ENCODE data around the gene ALKBH3. TPM values are rescaled to one million over a fixed set of nuclear protein-coding genes. Genes with fewer than 3 reads are reported as not detected.

Gene ALKBH3
- total RNA-seq, 1 experiment from 2014 or later = 65.6 TPM

DNA sequence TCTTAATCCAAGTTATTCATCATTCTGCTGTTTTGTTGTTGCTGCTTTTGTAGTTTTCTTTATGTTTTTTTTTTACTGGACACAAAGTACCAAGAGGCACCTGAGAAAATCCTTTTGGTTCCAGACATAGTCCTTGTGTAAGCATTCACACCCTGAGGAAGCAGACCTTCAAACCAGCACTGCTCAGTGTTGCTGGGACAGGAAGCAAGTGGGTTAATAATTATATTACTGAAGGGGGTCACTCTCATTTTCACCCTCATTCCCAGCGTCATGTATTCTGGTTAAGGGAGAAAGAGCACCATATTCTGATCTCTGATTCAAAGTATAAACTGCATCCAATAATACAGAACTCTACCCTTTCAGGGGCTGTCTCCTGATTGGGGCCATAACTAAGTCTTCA is 5.9 kb upstream of the ALKBH3 start:
- no peak for DNase-seq (ENCODE audit: low read depth, low spot score)
- in situ Hi-C loops (cut with HindIII; ENCODE audit: low pct_unique_long_range_greater_than_20kb, low sequenced_read_pairs) = no loop called here

DNA sequence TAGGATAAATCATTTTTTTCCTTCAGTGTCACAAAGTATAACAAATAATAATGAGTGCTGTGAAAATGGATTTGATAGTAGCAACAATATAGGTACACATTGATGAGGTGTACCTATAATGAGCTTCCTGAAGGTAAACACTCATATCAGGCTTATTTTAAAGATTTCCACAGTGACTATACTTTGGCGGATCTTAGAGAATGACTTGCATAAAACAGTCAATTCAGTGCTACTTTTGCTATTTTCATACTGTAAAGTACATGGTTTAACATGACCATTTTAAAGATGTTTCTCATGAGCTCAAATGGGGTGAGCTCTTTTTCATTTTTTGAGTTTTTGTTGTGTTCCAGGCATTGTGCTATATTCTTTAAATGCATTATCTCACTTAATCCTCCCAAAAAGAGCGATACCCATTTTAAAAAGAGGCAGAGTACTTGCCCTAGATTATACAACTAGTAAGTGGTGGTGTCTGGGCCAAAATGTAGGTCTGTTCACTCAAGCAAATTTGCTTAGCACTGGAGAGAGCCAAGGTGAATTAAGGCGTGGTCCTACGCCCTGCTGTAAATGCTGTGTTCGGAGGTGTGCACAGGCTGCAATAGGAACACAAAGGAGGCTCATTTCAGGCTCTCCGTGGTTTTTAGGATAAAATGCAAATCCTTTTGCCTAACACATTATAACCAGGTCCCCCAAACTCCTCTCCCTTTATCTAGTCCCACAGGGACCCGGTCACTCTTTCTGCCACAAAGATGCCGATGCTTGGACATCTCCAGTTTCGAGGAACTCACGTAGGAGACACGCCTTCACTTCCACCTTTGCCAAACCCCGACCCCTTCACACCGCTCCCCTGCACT is 617 bp upstream of the ALKBH3 start:
- in situ Hi-C loops (cut with HindIII; ENCODE audit: low pct_unique_long_range_greater_than_20kb, low sequenced_read_pairs) = no loop called here
- no peak for DNase-seq (ENCODE audit: low read depth, low spot score)

DNA sequence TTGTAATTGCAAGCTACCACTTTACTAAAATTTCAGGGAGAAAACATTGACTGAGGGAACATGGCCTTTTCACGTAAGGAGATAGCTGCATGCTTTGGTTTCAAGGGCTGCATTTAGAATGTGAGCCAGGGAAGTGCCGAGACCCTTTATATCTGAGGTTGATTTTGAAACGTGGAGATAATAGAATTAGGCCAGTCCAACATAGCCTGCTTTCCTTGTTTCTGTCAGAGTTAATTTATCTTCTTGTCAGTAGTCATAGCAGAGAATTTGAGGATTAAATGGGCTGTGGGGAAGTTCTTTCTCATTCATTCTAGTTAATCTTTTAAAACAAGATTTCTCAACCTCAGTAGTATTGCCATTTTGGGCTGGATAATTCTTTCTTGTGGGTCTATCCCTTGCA is 12.2 kb downstream of the ALKBH3 start:
- DNase-seq (ENCODE audit: low read depth, low spot score) = no peak
- in situ Hi-C loops (cut with HindIII; ENCODE audit: low pct_unique_long_range_greater_than_20kb, low sequenced_read_pairs) = no loop called here

DNA sequence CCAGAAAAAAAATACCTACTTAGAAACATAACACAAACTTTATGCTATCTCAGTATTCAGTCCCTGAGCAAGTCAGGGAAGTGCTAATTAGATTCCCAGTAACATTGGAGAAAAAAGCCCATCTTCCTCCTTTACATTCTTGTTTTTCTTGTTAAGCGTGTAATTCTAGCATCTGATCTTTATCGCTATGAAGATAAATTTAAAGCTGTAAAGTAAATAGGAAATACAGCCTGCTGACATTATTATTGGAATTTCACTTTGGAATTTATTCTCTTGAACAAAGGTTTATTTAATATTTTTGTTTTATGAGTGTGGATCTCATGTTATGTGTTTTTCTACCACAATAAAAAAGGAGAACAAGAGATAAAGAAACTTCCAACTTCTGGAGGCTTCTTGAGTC is 13.9 kb downstream of the ALKBH3 start:
- in situ Hi-C loops (cut with HindIII; ENCODE audit: low pct_unique_long_range_greater_than_20kb, low sequenced_read_pairs) = no loop called here
- no peak for DNase-seq (ENCODE audit: low read depth, low spot score)

GRCh38 chr11:43895601-43896000 is 15.0 kb downstream of the ALKBH3 start:
- in situ Hi-C loops (cut with HindIII; ENCODE audit: low pct_unique_long_range_greater_than_20kb, low sequenced_read_pairs) = no loop called here
- peak; percentile 65 for DNase-seq (ENCODE audit: low read depth, low spot score)

GRCh38 chr11:43898574-43898973 is 17.9 kb downstream of the ALKBH3 start:
- DNase-seq (ENCODE audit: low read depth, low spot score) = no peak
- in situ Hi-C loops (cut with HindIII; ENCODE audit: low pct_unique_long_range_greater_than_20kb, low sequenced_read_pairs) = no loop called here

DNA sequence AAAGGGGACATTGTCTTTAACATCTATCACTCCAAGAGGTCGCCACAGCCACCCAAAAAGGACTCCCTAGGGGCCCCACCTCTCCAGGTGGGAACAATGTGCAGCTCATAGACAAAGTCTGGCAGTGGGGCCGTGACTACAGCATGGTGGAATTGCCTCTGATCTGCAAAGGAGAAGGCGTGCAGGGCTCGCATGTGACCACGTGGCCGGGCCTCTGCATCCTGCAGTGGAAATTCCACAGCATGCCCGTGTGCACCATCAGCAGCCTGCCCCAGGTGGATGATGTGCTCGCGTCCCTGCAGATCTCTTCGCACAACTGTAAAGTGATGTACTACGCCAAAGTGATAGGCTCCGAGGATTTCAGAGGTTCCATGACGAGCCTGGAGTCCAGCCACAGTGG is 18.5 kb downstream of the ALKBH3 start:
- no peak for DNase-seq (ENCODE audit: low read depth, low spot score)
- in situ Hi-C loops (cut with HindIII; ENCODE audit: low pct_unique_long_range_greater_than_20kb, low sequenced_read_pairs) = no loop called here

DNA sequence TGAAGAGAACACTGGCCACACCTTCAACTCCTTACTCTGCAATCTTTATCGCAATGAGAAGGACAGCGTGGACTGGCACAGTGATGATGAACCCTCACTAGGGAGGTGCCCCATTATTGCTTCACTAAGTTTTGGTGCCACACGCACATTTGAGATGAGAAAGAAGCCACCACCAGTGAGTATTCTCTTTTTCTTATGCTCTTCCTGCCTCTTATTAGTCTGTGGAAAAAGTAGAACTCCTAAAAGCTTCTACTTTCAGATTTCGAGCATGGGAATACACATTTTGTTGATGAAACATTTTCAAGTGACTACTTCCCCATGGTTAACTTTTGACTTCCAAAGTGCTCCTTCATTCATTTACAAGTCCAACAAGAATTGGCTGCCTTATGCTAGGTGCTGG is 20.9 kb downstream of the ALKBH3 start:
- no peak for DNase-seq (ENCODE audit: low read depth, low spot score)
- in situ Hi-C loops (cut with HindIII; ENCODE audit: low pct_unique_long_range_greater_than_20kb, low sequenced_read_pairs) = loop anchor here (10.0 kb wide), 1 partner anchor 143 kb away; the partner anchor contains the start of gene ACCSL

DNA sequence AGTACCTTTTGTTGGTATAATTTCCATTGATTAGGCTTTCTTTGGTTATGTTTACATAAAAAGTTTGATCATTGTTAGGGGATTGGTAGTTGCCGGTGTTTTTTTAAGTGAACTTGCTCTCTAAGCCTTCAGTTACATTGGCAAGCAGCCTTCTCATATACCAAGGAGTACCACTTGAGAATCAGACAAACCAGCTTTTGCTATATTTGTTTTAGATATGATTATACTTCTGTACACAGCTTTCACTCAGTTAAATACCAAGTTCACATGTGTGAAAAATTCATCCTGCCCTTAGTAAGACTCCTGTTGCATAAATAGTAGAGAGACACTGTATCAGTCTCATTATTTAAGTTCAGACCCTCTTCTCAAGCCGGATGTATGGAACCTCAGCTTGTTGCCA is 22.4 kb downstream of the ALKBH3 start:
- in situ Hi-C loops (cut with HindIII; ENCODE audit: low pct_unique_long_range_greater_than_20kb, low sequenced_read_pairs) = loop anchor here (10.0 kb wide), 1 partner anchor 142 kb away; the partner anchor contains the start of gene ACCSL
- no peak for DNase-seq (ENCODE audit: low read depth, low spot score)

- in situ Hi-C loops (cut with HindIII; ENCODE audit: low pct_unique_long_range_greater_than_20kb, low sequenced_read_pairs) = loop anchor here (10.0 kb wide), 1 partner anchor 141 kb away; the partner anchor contains the start of gene ACCSL
- no peak for DNase-seq (ENCODE audit: low read depth, low spot score)
Observed at GRCh38 chr11:43903969-43904368, 23.3 kb downstream of the ALKBH3 start.

GRCh38 chr11:43904742-43905535 is 24.3 kb downstream of the ALKBH3 start:
- DNase-seq (ENCODE audit: low read depth, low spot score) = peak; percentile 64
- in situ Hi-C loops (cut with HindIII; ENCODE audit: low pct_unique_long_range_greater_than_20kb, low sequenced_read_pairs) = loop anchor here (10.0 kb wide), 1 partner anchor 140 kb away; the partner anchor contains the start of gene ACCSL

DNA sequence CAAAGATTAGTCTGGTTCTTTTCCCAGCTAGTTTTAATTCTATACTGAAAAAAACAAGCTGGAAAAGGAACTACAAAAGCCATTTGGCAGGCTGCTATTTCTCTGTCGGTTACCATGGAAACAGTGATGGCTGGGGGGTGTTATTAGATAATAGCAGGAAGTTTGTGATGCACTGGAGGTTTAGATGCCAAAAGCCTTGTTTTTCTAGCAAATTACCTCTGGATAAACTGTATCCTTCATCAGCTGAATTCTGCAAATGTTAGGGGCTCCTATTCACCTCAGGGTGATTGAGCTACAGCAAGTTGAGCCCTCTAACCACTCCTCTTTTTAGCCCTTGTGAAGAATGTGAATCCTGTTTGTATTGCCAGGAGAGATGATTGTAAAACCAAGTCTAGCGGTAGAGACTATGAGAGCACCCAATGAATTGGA is 25.2 kb downstream of the ALKBH3 start:
- in situ Hi-C loops (cut with HindIII; ENCODE audit: low pct_unique_long_range_greater_than_20kb, low sequenced_read_pairs) = loop anchor here (10.0 kb wide), 1 partner anchor 139 kb away; the partner anchor contains the start of gene ACCSL
- no peak for DNase-seq (ENCODE audit: low read depth, low spot score)

DNA sequence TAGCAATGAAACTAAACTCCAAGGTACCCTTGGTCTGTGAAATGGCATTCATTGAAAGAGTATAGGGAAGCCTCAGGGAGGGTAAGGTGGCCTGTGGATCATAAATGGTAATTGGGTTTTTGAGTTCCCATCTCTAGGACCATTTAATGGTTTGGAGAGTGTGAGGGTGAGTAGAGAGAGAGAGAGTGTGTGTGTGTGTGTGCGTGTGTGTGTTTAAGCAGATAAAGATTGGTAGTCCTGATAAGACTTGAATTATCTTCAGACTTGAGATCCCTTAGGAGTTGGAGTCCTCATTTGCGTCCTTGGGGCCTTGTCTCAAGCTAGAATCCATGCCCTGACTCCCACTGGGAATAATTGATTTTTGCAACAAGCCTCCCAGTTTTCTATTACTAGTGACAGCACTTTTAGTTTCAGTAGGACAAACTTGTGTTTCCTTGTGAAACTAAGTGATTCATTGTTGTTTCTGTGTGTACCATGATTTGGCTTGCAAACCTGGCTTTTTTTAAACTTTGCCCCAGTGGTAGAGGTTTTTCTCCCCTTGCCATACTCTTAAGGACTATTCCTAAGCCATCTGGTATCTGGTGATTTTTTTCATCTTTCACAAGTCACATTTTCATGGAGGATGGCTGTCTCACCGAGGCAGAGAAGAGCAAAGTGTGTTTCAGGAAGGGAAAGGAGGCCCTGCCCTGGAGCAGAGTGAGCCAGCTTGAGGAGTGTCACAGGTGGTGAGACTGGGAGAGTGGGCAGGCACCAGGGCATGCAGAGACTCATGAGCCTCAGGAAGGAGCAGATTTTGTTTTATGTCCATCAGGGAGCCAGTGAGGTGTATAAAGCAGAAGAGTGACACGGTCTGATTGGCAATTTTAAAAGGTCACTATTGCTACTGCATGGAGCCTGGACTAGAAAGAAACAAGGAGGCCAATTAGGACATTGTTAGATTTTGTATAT is 26.7 kb downstream of the ALKBH3 start:
- DNase-seq (ENCODE audit: low read depth, low spot score) = no peak
- in situ Hi-C loops (cut with HindIII; ENCODE audit: low pct_unique_long_range_greater_than_20kb, low sequenced_read_pairs) = loop anchor here (10.0 kb wide), 1 partner anchor 137 kb away; the partner anchor contains the start of gene ACCSL

DNA sequence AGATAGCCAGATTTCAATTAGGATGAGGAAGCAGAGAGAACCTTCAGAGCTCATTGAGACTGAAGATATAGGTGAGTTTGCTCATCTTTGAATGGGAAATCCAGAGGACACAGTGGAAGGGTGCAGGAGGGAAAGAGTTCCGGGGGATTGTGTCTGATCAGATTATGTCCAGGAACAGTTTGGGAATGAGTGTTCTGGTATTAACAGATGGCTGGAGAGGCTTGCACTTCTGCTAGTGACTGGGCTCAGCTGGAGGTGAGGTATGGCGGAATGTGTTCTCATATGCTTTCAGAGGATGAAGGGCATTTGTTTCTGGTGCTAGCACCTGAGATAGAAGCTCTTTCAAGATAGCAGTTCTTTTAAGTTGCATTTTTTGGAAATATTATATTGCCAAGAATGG is 27.6 kb downstream of the ALKBH3 start:
- in situ Hi-C loops (cut with HindIII; ENCODE audit: low pct_unique_long_range_greater_than_20kb, low sequenced_read_pairs) = loop anchor here (10.0 kb wide), 1 partner anchor 137 kb away; the partner anchor contains the start of gene ACCSL
- DNase-seq (ENCODE audit: low read depth, low spot score) = no peak

DNA sequence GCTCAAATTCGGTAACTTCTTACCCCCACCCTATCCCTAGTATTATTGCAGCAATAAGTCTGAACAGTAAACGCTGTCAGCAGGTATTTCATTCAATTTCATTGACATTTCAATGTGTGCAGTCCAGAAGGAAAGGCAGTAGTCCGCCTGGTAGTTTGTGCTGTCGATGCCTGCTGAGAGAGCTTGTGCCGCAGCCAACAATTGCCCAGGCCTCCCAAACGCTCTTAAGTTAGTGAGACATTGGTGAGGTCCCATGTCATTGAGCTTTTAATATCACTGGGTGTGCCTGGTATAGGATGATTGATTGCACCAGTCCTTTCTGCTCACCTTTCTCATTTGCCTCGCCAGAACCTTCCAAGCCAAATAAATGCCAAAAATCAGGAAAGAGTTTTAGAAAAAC is 28.1 kb downstream of the ALKBH3 start:
- in situ Hi-C loops (cut with HindIII; ENCODE audit: low pct_unique_long_range_greater_than_20kb, low sequenced_read_pairs) = loop anchor here (10.0 kb wide), 1 partner anchor 136 kb away; the partner anchor contains the start of gene ACCSL
- no peak for DNase-seq (ENCODE audit: low read depth, low spot score)

- in situ Hi-C loops (cut with HindIII; ENCODE audit: low pct_unique_long_range_greater_than_20kb, low sequenced_read_pairs) = no loop called here
- no peak for DNase-seq (ENCODE audit: low read depth, low spot score)
Observed at GRCh38 chr11:43913829-43914380, 33.3 kb downstream of the ALKBH3 start.

- in situ Hi-C loops (cut with HindIII; ENCODE audit: low pct_unique_long_range_greater_than_20kb, low sequenced_read_pairs) = no loop called here
- no peak for DNase-seq (ENCODE audit: low read depth, low spot score)
Observed at GRCh38 chr11:43914466-43914865, 33.8 kb downstream of the ALKBH3 start.
